Forelimb muscle (tissue), 1 donor: ENCODE data around the gene TOP1. TPM values are rescaled to one million over a fixed set of nuclear protein-coding genes. Genes with fewer than 3 reads are reported as not detected.

Source experiments
- DNase-seq: peaks from one replicate; pipeline ENCODE4 v3.0.0-alpha.2; 2013; ENCODE audit warnings: low read depth
- polyA plus RNA-seq: library from polyadenylated mRNA; unstranded; fragments of 120-200 nt; gene quantifications from one replicate; pipeline ENCODE4 v1.2.1, GENCODE V29; 2013; ENCODE audit not compliant: insufficient read length

The TOP1 gene
- polyA plus RNA-seq, 1 donor: 49.6 TPM

DNA sequence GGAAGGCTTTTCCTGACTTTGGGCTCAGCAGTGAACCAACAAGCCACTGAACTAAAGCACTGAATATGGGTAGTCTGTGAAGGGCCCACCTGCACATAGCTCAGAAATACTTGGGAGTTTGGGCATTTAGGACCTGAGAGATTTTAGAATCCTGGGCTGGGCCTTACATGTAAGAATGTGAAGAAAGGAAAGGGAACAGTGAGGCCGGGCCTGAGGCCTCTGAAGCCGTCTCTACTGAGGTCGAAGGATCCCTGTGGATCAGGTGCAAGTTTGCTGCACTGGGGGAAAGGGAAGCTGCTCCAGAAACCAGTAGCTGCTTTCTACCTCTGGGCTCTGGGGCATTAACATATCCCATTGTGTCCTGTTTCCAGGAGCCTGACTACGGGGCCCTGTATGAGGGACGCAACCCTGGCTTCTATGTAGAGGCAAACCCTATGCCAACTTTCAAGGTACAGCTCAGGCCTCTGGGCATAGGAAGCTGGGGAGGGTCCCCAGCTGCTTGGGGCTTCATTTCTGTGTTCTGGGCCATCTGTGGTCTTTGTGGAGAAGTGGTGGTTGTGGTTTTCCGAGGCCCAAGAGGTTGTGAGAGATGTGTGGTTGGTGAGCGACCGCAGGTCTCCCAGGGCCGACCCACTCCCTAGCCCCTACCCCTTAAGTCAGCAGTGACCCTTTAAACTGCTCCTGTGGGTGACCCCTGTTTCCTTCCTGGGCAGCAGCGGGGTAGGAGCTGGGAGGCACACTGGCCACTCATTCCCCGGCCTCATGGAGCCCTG is 139.0 kb downstream of the TOP1 start:
- DNase-seq: no peak

DNA sequence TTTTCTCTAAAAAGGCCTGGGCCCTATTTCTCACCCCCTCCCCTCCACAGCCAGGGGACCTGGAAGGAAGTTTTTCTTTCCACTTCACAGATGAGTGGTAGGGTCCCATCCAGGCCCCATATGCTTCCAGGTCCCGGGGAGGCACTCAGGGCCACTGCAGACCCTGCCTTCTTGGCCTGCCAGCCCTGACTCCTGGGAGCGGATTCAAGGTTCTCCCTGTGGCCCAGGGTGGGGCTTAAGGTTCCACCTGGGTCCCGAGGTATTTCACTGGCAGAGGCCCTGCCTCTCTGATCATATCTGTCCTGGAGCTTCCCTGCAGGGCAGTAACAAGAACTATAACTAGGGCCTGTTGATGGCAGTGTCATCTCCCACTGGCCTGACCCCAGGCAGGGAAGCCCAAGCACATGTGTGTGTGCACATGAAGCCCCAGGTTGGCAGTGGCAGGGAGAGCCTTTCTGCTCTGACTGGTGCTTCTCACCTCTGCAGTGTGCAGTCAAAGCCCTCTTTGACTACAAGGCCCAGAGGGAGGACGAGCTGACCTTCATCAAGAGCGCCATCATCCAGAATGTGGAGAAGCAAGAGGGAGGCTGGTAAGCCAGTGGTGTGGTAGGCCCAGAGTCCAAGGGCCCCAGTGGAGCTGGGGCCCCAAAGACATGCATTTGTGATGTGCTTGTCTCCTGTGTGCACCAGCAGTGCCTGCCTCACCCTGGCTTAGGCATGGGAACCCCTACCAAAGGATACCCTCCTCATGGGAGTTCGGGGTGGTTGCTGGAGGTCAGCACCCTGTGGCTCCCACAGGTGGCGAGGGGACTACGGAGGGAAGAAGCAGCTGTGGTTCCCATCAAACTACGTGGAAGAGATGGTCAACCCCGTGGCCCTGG is 139.9 kb downstream of the TOP1 start:
- DNase-seq: no peak

DNA sequence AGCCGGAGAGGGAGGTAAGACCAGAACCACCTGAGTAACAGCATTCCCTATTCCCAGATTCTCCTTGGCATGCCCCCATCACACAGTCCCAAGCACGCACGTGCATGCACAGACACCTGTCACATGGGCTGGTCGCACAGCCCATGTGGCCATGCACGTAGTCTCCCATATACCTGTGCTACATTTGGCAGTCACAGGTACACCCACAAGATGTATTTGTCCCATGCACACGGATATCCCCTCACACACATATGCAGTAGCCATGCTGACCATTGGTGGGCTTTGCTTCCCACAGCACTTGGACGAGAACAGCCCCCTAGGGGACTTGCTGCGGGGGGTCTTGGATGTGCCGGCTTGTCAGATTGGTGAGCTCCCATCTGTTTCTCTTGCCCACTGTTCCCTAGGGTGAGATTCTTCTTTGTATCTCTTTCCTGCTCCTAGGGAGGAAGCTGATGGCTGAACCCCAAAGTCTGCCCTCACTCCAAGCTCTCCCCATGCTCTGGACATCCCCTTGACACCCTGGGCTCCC is 140.6 kb downstream of the TOP1 start:
- no peak for DNase-seq

DNA sequence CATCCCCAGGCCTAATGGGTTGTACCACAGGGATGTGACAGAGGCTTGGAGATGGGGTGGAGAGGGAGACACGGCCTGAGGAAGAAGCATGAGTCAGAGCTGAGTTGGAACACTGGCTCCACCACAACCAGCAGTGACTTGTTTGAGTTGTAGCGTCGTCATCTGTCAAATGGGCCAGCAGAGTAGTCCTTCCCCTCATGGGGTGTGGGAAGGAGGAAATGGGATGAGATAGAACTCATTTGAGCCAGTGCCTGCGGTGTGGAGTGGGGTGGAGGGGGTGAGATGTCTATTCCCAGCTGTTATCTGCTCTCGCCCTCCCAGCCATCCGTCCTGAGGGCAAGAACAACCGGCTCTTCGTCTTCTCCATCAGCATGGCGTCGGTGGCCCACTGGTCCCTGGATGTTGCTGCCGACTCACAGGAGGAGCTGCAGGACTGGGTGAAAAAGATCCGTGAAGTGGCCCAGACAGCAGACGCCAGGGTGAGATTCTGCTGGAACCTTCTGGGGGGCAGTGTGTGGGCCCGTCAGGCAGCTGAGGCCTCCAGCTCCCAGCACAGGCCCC is 141.2 kb downstream of the TOP1 start:
- DNase-seq: no peak

DNA sequence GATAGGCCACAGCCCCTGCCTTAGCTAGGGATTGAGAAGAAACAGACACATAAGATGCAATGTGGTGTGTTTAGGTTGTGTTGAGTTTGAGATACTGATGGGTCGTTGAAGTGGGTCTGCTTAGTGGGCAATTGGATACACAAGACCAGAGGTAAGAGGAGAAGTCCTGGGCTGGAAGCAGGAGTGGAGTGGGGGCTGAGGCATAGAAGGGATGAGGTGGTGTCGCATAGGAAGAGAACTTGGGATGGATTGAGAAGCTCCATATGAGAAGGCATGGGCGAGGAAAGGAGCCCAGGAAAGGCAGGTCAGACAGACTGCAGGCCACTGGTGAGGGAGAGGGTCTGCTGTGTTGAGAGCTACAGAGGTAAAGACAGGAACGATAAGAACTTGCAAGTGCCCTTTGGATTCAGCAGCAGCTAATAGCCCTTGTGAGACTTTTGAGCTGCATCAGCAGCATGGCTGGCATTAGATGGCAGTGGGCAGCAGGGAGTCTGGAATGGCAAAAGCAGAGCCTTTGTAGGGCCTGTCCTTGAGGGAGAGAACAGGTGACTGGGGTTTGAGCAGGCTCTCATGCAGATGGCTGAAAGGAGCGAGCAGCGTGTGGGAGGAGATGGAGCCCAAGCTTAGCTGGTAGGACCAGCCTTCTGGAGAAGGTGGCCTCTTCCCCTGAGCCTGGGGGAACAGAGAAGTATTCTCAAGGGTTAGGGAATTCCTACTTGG is 141.9 kb downstream of the TOP1 start:
- no peak for DNase-seq

DNA sequence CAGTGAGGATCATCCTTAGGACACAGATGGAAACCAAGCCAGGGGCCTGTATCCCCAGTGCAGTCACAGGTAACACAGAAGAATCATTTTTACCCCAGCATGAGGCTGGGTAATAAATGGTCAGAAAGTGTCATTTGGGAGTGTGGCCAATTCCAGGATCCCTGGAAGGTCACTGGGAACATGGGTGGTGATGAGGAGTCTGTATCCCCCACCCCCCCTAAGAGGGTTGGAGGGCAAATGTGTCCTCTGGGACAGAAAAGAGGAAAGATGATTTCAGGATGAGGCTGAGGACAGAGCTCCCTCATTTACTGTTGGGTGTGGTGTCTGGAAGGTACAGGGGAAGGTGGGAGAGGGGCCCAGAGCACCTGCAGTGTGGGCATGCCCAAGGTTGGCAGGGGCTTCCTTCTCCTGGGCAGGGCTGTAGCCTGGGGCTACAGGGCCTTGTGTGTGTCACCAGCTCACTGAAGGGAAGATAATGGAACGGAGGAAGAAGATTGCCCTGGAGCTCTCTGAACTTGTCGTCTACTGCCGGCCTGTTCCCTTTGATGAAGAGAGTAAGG is 143.2 kb downstream of the TOP1 start:
- no peak for DNase-seq

DNA sequence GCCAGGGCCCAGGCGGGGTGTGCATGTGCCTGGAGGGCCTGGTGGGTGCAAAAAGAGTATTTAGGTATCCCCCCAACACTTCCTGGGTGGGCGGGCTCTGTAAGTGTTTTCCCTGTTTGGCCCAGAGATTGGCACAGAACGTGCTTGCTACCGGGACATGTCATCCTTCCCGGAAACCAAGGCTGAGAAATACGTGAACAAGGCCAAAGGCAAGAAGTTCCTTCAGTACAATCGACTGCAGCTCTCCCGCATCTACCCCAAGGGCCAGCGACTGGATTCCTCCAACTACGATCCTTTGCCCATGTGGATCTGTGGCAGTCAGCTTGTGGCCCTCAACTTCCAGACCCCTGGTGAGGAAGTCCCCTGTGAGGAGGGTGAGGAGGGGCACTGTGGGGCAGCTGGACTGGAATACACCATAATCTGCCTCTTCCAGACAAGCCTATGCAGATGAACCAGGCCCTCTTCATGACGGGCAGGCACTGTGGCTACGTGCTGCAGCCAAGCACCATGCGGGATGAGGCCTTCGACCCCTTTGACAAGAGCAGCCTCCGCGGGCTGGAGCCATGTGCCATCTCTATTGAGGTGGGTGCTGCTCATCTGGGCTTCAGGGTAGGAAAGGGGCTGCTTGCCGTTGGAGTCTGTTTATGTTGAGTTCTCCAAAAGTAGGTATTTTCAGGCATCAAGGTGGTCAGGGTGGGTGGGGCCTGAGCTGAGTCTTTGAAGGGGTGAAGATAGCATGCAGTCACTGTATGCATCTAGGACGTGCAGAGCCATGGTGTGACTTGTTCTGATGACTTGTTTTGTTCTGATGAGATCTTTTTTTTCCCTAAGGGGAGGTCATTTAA is 143.9 kb downstream of the TOP1 start:
- DNase-seq: no peak

DNA sequence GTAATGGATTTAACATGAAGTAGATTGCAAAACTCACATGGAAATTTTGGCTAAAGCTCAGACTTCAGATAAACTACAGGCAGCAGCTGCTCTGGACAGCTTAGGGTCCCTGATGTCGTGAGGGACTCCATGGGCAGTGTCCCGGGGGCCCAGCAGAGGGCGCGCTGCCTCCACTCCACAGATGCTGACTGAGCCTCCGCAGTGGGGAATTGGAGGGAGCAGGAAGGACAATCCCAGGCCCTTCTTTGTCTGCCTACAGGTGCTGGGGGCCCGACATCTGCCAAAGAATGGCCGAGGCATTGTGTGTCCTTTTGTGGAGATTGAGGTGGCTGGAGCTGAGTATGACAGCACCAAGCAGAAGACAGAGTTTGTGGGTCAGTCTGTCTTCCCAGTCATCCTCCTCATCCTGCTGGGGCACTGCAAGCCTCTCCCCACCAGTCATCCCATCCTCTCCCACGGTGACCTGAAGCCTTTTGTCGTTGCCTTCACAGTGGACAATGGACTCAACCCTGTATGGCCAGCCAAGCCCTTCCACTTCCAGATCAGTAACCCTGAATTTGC is 144.6 kb downstream of the TOP1 start:
- peak; percentile 66 for DNase-seq

DNA sequence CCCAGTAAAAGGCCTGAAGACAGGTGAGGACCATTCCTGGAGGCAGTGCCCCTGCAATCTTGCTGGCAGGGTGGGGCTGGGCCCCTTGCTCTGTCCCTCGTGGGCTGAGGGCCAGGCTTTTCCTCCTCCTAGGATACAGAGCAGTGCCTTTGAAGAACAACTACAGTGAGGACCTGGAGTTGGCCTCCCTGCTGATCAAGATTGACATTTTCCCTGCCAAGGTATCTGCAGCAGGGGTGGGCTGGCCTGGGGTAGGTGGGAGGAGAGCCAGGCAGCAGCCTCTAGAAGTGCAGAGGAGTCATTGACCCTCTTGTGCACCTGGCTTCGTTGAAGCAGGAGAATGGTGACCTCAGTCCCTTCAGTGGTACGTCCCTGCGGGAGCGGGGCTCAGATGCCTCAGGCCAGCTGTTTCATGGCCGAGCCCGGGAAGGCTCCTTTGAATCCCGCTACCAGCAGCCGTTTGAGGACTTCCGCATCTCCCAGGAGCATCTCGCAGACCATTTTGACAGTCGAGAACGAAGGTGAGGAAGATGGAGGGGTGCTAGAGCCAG is 145.2 kb downstream of the TOP1 start:
- DNase-seq: no peak

Other genes with a start within 250 kb of the TOP1 start
- gene PLCG1, start 108.7 kb downstream of the TOP1 start, polyA plus RNA-seq: 91.2 TPM